NCI-H2196 treated with DMSO at 0.1 percent for 48 hours (cell line): Measurements from ENCODE around the gene RAB11B.
"Not testable (repeated sequence)": the region's sequence is repeated elsewhere in the genome, so short reads cannot be mapped to it uniquely, and the experiment has no call there.

Experiments
- DNase-seq: peaks from one replicate; lab custom pipeline; 2025; ENCODE audit not compliant: unreplicated experiment; lab: John Stamatoyannopoulos, UW

The RAB11B gene

GRCh38 chr19:8425331-8425730 lies 35.2 kb downstream of the RAB11B start:
- DNase-seq = not testable (repeated sequence)

GRCh38 chr19:8426283-8426682 lies 36.1 kb downstream of the RAB11B start:
- no peak for DNase-seq

- no peak for DNase-seq
These were observed 38.9 kb downstream of the RAB11B start for GRCh38 chr19:8429044-8429443.

GRCh38 chr19:8429826-8430225 lies 39.7 kb downstream of the RAB11B start:
- DNase-seq = no peak

GRCh38 chr19:8430650-8431049 lies 40.5 kb downstream of the RAB11B start:
- no peak for DNase-seq

- DNase-seq = no peak
These were observed 48.1 kb downstream of the RAB11B start for GRCh38 chr19:8438236-8438635.

GRCh38 chr19:8441725-8442544 lies 51.8 kb downstream of the RAB11B start:
- DNase-seq = no peak

- not testable (repeated sequence) for DNase-seq
These were observed 54.0 kb downstream of the RAB11B start for GRCh38 chr19:8444140-8444676.

- peak; percentile 94 for DNase-seq
These were observed 54.7 kb downstream of the RAB11B start, which contains the start of gene HNRNPM for GRCh38 chr19:8444677-8445487. TSS of gene HNRNPM (plus strand) at chr19:8444975. CDS start at chr19:8444999, 24 bp downstream.

- no peak for DNase-seq
These were observed 55.4 kb downstream of the RAB11B start for GRCh38 chr19:8445488-8446001.

GRCh38 chr19:8446061-8446709 lies 56.0 kb downstream of the RAB11B start:
- DNase-seq = no peak

GRCh38 chr19:8449830-8450229 lies 59.7 kb downstream of the RAB11B start:
- DNase-seq = no peak

GRCh38 chr19:8451377-8451776 lies 61.2 kb downstream of the RAB11B start:
- DNase-seq = no peak

GRCh38 chr19:8451885-8452284 lies 61.7 kb downstream of the RAB11B start:
- no peak for DNase-seq

- no peak for DNase-seq
These were observed 62.4 kb downstream of the RAB11B start for GRCh38 chr19:8452446-8453123.

GRCh38 chr19:8453616-8454015 lies 63.5 kb downstream of the RAB11B start:
- no peak for DNase-seq
